GM18951 (cell line): ENCODE data around the gene RECQL.

ENCODE experiments used
- POLR2A ChIP-seq: IDR thresholded peaks from 4 replicates; pipeline ENCODE4 v1.6.1; 2011; ENCODE audit warnings: mild to moderate bottlenecking; ENCODE audit not compliant: insufficient read length, insufficient read depth; ENCODE audit errors: extremely low read depth
- in situ Hi-C: fragments of 300-500 bp; cut with MboI; formaldehyde crosslinking; loops from one replicate; pipeline ENCODE4 v1.12.0; 2022; ENCODE audit warnings: low sequenced_read_pairs, mixed read lengths, inconsistent platforms; ENCODE audit not compliant: unreplicated experiment

The RECQL gene

DNA sequence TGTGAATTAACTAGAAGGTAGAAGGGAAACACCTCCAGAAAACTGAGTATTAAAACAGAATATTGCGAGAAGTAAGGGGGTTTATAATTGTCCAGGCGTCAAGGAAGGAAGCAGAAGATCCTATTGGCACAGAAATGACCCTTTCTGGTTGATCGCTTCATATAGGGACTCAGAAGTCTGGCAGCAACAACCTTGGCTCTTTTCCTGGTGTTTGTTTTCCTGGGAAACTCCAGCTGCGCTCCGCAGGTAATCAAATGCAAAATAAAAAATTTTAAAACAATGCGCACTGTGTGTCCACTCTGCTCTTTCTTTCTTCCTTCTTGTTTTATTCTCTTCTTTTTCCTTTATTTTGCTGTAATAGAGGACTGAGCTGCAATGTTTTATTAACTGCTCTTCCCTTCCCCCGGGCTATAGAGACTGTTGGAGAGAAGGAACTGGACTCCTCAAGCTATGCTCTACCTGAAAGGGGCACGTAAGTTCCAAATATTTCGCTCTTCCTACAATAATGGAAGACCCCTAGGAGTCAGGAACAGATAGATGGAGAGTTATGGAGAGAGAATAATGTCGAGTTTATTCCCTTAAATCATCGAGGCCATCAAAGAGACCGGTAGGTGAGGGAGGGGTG lies 25.4 kb upstream of the RECQL start:
- in situ Hi-C loops, result no loop called here
- no peak for TF ChIP-seq POLR2A

DNA sequence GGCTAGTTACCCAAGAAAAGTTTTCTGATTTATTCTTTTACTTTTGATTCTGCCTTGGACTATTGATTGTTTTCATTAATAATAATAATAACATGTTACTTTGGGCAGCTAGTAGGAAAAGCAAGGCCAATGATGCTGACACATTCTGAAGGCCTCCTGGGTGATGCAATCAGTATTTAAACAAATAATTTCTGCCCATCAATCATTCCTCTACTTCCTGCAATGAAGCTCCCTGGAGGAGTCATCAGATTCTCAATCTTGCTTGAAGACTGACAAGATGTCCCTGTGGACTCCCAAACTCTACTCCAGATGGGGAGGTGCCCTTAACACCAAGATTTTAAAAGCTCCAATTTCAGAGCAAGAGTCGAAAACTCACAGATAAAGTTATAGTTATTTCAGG lies 24.6 kb upstream of the RECQL start, which contains the start of gene SPX:
TSS of gene SPX (plus strand) at position 244 of the 400 bp plus-strand sequence. CDS start 177 bp downstream, outside the sequence.
- no peak for TF ChIP-seq POLR2A
- in situ Hi-C loops, result no loop called here

DNA sequence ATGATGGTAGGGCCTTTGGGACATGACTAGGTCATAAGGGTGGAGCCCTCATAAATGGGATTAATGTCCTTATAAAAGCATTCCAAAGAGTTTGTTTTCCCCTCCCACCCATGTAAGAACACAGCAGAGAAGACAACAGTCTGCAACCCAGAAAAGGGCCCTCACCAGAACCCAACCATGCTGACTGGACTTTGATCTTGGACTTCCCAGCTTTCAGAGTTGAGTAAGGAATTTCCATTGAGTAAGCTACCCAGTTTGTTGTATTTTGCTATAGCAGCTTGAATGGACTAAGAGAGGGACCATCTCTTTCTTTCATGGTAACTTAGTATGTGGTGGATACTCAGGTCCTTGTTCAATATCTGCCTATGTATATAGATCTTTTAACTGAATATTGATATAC lies 21.7 kb upstream of the RECQL start:
- in situ Hi-C loops, result no loop called here
- TF ChIP-seq POLR2A, result no peak

- no peak for TF ChIP-seq POLR2A
- in situ Hi-C loops, result no loop called here
Observed at GRCh38 chr12:21521541-21521940, 20.1 kb upstream of the RECQL start.

GRCh38 chr12:21518451-21518850 lies 17.0 kb upstream of the RECQL start:
- TF ChIP-seq POLR2A, result no peak
- in situ Hi-C loops, result no loop called here

DNA sequence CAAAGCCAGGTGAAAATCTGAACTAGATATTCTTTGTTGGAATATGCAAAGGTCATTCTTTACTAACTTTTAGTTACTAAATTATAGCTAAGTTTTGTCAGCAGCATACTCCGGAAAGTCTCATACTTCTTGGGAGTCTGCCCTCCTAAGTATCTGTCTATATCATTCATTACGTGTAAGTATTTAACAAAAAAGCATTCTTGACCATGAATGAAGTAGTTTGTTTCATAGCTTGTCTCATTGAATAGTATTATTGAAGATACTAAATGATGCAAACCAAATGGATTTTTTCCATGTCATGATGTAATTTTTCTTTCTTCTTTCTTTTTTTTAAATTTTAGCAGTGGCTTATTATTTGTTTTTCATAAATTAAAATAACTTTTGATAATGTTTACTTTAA lies 14.8 kb upstream of the RECQL start:
- in situ Hi-C loops, result no loop called here
- no peak for TF ChIP-seq POLR2A

DNA sequence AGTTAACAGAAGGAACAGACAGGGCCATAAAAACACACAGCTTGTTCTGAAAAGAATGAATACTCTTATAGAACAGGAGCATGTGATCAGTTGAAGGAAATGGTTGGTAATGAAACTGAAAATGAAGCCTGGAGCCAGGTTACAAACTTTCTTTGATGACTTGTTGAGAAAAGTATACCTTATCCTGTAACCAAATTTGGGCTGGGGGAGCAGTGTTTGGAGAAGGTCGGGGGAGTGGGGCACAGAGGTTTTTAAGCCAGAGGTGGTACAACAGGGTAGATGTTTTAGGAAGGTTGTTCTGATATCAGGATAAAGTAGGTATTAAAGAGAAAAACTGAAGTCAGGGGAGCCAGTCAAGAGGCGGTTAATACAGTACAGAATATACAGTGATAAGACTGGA lies 8.3 kb upstream of the RECQL start:
- in situ Hi-C loops, result no loop called here
- no peak for TF ChIP-seq POLR2A

GRCh38 chr12:21507849-21508248 lies 6.4 kb upstream of the RECQL start:
- in situ Hi-C loops, result no loop called here
- TF ChIP-seq POLR2A, result no peak

DNA sequence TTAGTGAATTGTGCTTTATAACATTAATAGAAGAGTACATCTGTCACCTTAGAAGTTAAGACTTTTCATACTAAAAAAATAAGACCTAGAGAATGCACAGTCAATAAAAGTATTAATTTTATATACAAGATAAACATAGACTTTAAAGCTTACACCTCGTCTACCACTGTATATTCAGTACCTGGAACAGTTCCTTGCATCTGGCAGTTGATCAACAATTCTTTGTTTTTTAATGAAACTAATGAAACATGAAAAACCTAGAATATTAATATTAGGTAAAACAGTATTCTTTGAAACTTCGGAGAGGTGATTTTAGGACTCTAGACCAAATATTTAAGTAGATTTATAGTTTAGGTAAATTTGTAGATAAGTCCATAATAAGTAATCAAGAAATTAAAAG lies 4.5 kb upstream of the RECQL start:
- no peak for TF ChIP-seq POLR2A
- in situ Hi-C loops, result no loop called here

- no peak for TF ChIP-seq POLR2A
- in situ Hi-C loops, result no loop called here
Observed at GRCh38 chr12:21502872-21503271, 1.4 kb upstream of the RECQL start.

GRCh38 chr12:21502164-21502496 lies 695 bp upstream of the RECQL start:
- no peak for TF ChIP-seq POLR2A
- in situ Hi-C loops, result no loop called here

- TF ChIP-seq POLR2A, result no peak
- in situ Hi-C loops, result no loop called here
Observed at GRCh38 chr12:21500786-21501257, 613 bp downstream of the RECQL start.

DNA sequence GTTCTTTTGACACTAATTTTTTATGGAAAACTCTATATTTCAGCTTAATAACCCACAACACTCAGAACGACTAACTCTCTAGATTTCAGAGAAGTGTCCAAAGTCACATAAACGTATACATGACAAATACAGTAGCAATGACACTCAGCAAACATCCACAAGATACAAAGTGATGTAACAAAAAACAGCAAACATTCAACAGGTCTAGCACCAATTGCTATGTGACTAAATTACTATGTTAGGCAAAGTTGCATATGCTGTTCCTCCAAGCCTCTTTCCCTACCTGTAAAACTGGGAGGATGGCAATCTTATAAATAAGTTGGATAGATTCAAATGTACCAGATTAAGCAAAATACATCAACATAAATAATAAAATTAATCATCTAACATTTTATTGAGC lies 1.7 kb downstream of the RECQL start:
- in situ Hi-C loops, result no loop called here
- TF ChIP-seq POLR2A, result no peak

DNA sequence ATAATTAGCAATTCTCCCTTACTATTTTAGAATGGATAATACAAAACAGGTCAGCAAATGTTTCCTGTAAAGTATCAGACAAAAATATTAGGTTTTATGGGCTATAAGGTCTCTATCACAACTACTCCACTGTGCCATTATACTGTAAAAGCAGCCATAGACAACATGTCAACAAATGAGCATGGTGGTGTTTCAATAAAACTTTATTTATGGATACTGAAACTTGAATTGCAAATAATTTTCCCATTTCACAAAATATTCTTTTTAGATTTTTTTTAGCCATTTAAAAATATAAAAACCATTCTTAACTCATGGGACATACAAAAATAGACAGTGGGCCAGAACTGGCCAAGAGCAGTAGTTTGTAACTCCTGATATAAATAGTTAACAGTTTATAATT lies 15.4 kb downstream of the RECQL start:
- TF ChIP-seq POLR2A, result no peak
- in situ Hi-C loops, result no loop called here

DNA sequence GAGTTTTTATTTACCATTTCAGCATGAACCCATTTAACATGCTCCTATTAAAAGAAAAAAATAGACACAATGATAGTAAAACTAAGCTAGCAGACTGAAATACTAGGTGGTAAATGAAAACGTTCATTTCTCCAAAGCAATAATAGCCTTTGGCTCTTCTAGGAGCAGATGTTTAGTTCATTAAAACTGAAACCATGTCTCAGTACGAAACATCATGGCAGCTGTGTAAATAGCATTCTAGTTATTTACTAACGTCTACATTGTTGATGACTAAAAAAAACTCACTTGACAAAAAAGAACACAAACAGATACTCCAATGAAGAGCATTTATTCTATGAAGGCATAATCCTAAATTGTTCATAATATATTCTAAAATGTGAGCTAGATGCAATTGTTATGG lies 17.9 kb downstream of the RECQL start:
- no peak for TF ChIP-seq POLR2A
- in situ Hi-C loops, result no loop called here

DNA sequence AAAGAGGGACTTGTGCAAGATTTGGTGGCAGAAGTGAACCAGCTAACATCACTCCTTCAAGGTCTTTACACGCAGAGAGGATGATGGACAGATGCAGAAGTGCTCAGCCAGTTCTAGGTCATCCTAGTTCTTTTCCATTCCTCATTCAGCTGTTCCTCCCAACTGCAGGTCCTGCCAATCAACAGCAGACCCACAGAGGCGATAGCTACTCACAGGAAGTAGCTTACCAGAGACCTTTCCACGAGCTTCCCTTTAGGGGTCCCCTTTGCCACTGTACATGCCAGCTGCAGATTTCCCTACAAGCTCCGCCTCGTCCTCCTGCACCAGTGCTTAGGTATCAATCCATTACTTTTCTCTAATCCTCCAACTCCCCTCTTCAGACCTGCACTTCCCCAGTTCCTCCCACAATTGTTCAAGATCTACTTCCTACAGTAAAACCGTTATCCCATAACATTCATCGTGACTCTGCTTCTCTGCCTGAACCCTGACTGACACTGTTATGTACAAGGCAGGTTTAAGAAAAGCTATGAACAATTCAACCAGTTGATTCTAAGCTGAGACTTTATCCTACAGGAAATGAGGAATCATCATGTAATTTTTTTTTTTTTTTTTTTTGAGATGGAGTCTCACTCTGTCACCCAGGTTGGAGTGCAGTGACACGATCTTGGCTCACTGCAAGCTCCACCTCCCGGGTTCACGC lies 22.5 kb downstream of the RECQL start:
- in situ Hi-C loops, result no loop called here

More for the DNA sequence above, 22.5 kb downstream of the RECQL start:
- no peak for TF ChIP-seq POLR2A
